Prostate gland (tissue), 2 donors: ENCODE data around the gene PPFIA3. TPM values are rescaled to one million over a fixed set of nuclear protein-coding genes. Genes with fewer than 3 reads are reported as not detected.
"Not testable (repeated sequence)": the region's sequence is repeated elsewhere in the genome, so short reads cannot be mapped to it uniquely, and the experiment has no call there.

Experiments
- DNase-seq: peaks from one replicate; pipeline ENCODE4 v3.0.0-alpha.2; 2019; ENCODE audit warnings: low spot score
- H3K27ac ChIP-seq, 2 donors: fragments of 200-600 bp; sonication (generic); 2 replicates each; pipeline ENCODE4 v1.5.1; 2017 to 2019
- H3K27me3 ChIP-seq: fragments of 200-600 bp; sonication (generic); replicated peaks from 2 replicates; pipeline ENCODE4 v1.5.1; 2019; ENCODE audit not compliant: insufficient read depth
- H3K36me3 ChIP-seq, 2 donors: fragments of 200-600 bp; sonication (generic); 1 replicate in 1 of 2; 2 replicates in 1 of 2; pipeline versions ENCODE4 v1.5.1 to v1.8.1; 2017 to 2019
- H3K4me1 ChIP-seq: fragments of 200-600 bp; sonication (generic); replicated peaks from 2 replicates; pipeline ENCODE4 v1.5.1; 2019
- H3K4me3 ChIP-seq, 2 donors: fragments of 200-600 bp; sonication (generic); 2 replicates each; pipeline ENCODE4 v1.5.1; 2017 to 2019
- H3K9me3 ChIP-seq: fragments of 200-600 bp; sonication (generic); 2 replicates; pipeline ENCODE4 v1.5.1; 2017
- POLR2A ChIP-seq: fragments of 450-650 bp; IDR thresholded peaks from one replicate; pipeline ENCODE4 v1.6.1; 2016; ENCODE audit warnings: antibody characterized with exemption, mild to moderate bottlenecking
- POLR2AphosphoS5 ChIP-seq: sonication (generic); formaldehyde crosslinking; IDR thresholded peaks from one replicate; pipeline ENCODE4 v1.6.1; 2017; ENCODE audit warnings: antibody characterized with exemption
- WGBS: methylation state at CpG from one replicate; pipeline ENCODE4 v1.1.5; 2018; 5-methylcytosine and 5-hydroxymethylcytosine counted together
- intact Hi-C: fragments of 100-400 bp; cut with DNase I; formaldehyde crosslinking; loops from one replicate; pipeline ENCODE4 v1.14.2; 2022
- total RNA-seq, 2 donors: library from RNA; depleted of rRNA; stranded (reverse); fragments of >200 nt; gene quantifications; one replicate each; pipeline ENCODE4 v1.1.0, GENCODE V29; 2016
- TF ChIP-seq, protein P1 (sequence below), 4 experiments: fragments of 200-600 bp in 2 of 4; fragments of 450-650 bp in 2 of 4; sonication (generic) in 2 of 4; IDR thresholded peaks; 1 replicate in 3 of 4; 2 replicates in 1 of 4; pipeline ENCODE4 v1.5.1; 2016 to 2019; ENCODE audit warnings: antibody characterized with exemption in 4 of 4, mild to moderate bottlenecking in 2 of 4, moderate library complexity in 2 of 4

Gene PPFIA3
- total RNA-seq, 2 donors from 2014 or later, result 12.3 to 18.2 TPM

DNA sequence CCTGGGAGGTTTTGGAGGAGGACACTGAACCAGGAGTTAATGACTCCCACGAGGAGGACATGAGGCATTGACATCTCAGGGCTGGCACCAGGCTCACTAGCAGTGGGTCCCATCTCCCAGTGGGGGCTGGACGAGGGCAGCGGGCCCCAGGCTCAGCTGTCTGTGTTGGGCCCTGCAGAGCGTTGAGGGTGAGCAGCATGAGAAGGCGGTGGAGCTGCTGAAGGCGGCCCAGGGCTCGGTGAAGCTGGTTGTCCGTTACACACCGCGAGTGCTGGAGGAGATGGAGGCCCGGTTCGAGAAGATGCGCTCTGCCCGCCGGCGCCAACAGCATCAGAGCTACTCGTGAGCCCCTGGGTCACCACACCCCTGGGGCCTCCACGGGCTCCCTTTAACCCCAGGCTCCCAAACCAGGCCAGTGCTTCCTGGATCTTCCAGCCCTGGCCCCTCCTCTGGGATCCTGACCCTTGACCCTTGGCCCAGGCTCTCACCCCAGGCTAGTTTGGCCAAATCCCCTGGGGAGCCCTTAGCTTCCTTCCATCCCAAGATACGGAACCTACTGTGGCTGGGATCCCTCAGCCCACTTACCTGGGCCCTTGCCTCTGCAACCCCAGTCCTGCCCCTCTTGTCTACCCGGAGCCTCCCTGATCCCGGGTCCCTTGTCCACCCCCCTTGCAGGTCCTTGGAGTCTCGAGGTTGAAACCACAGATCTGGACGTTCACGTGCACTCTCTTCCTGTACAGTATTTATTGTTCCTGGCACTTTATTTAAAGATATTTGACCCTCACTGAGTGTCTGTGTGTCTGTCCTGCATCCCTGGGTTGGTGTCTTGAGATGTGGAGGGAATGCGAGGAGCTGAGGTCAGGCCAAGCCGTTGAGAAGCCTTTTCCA lies 1.4 kb upstream of the PPFIA3 start:
- DNase-seq, result no peak
- Histone ChIP-seq H3K9me3 (no peaks in the 10 kb centered on the region), H3K36me3 (no peaks in the 10 kb centered on the region), H3K4me3 (peak overlapping the region; percentile 55 to 58), H3K27me3 (no peaks in the 10 kb centered on the region), H3K27ac (peak overlapping the region; percentile 95 to 97), H3K4me1 (peaks cover 14% of the 10 kb centered on the region)
- intact Hi-C loops, result loop anchor here (5.0 kb wide), 1 partner anchor 34 kb away; no protein-coding TSS in a partner anchor
- 67% methylated on average over 26 of the region's 26 CpGs for WGBS
- TF ChIP-seq, protein P1, sequence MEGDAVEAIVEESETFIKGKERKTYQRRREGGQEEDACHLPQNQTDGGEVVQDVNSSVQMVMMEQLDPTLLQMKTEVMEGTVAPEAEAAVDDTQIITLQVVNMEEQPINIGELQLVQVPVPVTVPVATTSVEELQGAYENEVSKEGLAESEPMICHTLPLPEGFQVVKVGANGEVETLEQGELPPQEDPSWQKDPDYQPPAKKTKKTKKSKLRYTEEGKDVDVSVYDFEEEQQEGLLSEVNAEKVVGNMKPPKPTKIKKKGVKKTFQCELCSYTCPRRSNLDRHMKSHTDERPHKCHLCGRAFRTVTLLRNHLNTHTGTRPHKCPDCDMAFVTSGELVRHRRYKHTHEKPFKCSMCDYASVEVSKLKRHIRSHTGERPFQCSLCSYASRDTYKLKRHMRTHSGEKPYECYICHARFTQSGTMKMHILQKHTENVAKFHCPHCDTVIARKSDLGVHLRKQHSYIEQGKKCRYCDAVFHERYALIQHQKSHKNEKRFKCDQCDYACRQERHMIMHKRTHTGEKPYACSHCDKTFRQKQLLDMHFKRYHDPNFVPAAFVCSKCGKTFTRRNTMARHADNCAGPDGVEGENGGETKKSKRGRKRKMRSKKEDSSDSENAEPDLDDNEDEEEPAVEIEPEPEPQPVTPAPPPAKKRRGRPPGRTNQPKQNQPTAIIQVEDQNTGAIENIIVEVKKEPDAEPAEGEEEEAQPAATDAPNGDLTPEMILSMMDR (IDR thresholded peaks at IDR 0.05), result no peak
- TF ChIP-seq POLR2A, result no peak
- no peak for TF ChIP-seq POLR2AphosphoS5

DNA sequence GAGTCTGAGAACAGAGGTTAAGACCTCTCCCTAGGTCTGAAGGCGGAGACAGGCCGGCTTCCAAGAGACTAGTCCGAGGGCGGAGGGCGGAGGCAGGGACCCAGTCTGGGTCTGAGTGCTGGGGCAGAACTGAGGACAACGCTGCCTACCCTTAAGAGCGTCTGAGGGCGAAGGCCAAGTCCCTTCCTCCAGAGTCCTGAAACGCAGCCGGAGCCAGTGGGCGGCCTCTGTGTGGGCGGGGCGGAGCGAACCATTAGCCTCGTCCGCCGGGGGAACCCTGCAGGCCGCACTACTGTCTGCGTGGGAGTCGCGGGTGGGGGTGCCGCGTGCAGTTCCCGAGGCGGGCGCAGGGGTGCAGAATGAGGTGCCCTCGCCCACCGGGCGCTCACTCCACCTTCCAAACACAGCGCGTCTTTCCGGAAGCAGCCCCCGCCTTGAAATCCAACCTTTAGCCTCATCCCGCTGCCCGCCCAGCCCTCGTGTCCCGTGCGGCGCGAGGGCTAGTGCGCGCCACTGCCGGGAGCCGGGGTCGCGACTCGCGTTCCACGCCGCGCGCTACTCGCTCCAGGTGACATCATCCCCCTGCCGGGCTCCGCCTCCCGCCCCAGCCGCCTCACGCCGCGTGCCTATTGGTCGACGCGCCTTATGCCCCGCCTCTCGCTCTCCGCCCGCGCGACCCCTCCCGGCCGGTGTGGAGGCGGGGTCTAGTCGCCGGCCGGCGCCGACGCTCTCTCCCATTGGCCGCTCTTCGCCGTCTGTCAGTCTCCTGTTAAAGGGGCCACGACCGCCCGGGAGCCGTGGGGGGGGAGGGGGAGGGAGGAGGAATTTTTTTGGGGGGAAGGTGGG lies 556 bp upstream of the PPFIA3 start, which contains the start of gene C19orf73:
TSS of gene C19orf73 (minus strand) at position 579 of the 846 bp plus-strand sequence. CDS start at position 458, 121 bp downstream.
- WGBS, result 1% methylated on average over 52 of the region's 85 CpGs
- H3K36me3 ChIP-seq, result no peaks in the 10 kb centered on the region
- H3K4me1 ChIP-seq, result peaks cover 14% of the 10 kb centered on the region
- no peaks in the 10 kb centered on the region for H3K9me3 ChIP-seq
- peak; percentile 94 for DNase-seq
- H3K4me3 ChIP-seq, result peak within 1 kb of the TSS; percentile 55 to 58
- H3K27ac ChIP-seq, result peak within 1 kb of the TSS; percentile 95 to 97
- TF ChIP-seq, protein P1 (IDR thresholded peaks at IDR 0.05), result peak in 3 of 4 experiments; percentile 14 to 42 (median 31)
- TF ChIP-seq POLR2A (peak; percentile 63), POLR2AphosphoS5 (peak; percentile 85)
- H3K27me3 ChIP-seq, result no peaks in the 10 kb centered on the region
- intact Hi-C loops, result loop anchor here (5.0 kb wide), 1 partner anchor 34 kb away; no protein-coding TSS in a partner anchor

DNA sequence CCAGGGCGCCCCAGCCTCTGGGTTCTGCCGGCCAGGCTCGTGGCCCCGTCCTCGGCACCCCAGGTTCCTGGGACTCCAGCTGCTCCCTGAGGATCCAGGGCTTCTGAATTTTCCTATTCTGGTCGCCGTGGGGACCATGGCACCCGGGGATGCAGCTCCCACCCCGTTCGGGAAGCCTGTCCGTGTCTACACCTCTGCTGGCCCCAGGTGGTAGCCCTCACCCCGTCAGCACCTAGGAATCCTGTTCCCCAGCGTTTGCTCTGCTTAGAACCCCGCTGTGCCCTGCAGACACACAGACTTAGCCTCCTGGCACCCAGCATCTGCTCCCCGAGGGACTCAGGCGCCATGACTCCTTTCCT lies 960 bp downstream of the PPFIA3 start:
- peaks cover 14% of the 10 kb centered on the region for H3K4me1 ChIP-seq

DNA sequence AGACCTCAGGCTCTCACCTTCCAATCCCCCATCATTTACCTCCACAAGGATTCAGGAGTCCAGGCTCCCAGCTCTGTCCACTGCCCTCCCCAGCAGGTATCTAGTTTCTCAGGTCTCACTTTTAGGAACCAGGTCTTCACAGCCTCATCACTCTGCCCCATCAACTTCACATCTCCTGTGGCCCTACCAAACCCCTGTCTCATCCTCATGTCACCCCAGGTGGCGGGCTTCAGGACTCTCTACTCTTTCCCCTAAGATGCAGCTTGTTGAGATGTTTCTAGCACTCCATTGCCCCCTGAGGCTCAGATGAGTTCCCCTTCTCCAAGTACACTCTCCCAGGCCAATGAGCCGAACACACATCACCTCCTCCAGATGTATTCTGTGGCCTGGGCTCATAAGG lies 1.5 kb downstream of the PPFIA3 start:
- Histone ChIP-seq H3K27me3 (no peaks in the 10 kb centered on the region), H3K9me3 (no peaks in the 10 kb centered on the region), H3K36me3 (no peaks in the 10 kb centered on the region), H3K4me1 (peaks cover 14% of the 10 kb centered on the region), H3K27ac (no peak overlapping the region), H3K4me3 (no peak overlapping the region)
- DNase-seq, result no peak
- 97% methylated on average over 2 of the region's 2 CpGs for WGBS
- intact Hi-C loops, result no loop called here
- TF ChIP-seq POLR2AphosphoS5, result no peak

More for the DNA sequence above, 960 bp downstream of the PPFIA3 start:
- WGBS, result 19% methylated on average over 16 of the region's 16 CpGs
- H3K27me3 ChIP-seq, result no peaks in the 10 kb centered on the region
- H3K4me3 ChIP-seq, result peak overlapping the region; percentile 55 to 58
- no peak for DNase-seq
- TF ChIP-seq, protein P1 (IDR thresholded peaks at IDR 0.05), result no peak
- TF ChIP-seq POLR2A (no peak), POLR2AphosphoS5 (no peak)
- no peaks in the 10 kb centered on the region for H3K36me3 ChIP-seq
- intact Hi-C loops, result no loop called here
- H3K9me3 ChIP-seq, result no peaks in the 10 kb centered on the region
- H3K27ac ChIP-seq, result peak overlapping the region in 1 of 2 donors; percentile 95

DNA sequence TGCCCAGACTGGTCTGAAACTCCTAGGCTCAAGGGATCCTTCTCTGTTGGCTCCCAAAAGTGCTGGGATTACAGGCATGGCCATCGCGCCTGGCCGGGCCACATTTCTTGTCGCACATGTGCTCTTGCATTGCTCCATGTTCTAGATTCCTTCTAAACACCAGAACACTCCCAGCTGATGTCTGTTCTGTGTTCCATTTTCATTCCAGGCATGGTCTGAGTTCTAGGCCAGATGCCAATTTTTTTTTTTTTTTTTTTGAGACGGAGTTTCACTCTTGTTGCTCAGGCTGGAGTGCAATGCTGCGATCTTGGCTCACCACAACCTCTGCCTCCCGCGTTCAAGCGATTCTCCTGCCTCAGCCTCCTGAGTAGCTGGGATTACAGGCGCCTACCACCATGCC lies 2.5 kb downstream of the PPFIA3 start:
- intact Hi-C loops, DNase-seq, H3K27ac ChIP-seq, H3K9me3 ChIP-seq, H3K4me3 ChIP-seq, H3K27me3 ChIP-seq, H3K36me3 ChIP-seq: not testable (repeated sequence)
- H3K4me1 ChIP-seq, result peaks cover 14% of the 10 kb centered on the region
- 76% methylated on average over 10 of the region's 10 CpGs for WGBS

DNA sequence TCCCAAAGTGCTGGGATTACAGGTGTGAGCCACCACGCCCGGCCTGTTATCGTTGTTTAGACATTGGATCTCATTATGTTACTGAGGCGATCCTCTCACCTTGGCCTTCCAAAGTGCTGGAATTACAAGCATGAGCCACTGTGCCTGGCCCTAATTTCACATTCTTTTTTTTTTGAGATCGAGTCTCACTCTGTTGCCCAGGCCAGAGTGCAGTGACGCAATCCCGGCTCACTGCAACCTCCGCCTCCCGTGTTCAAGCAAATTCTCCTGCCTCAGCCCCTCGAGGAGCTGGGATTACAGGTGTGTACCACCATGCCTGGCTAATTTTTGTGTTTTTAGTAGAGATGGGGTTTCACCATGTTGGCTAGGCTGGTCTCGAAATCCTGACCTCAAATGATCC lies 3.9 kb downstream of the PPFIA3 start:
- DNase-seq, H3K27me3 ChIP-seq, H3K4me3 ChIP-seq, H3K27ac ChIP-seq, intact Hi-C loops, H3K4me1 ChIP-seq, H3K36me3 ChIP-seq, H3K9me3 ChIP-seq: not testable (repeated sequence)
- 94% methylated on average over 11 of the region's 11 CpGs for WGBS
